SK-N-SH treated with all-trans-retinoic acid at 6 μM for 48 hours (cell line): Measurements from ENCODE around the gene CCDC197.

Experiments
- BACH2 ChIP-seq: fragments of 250-450 bp; sonication (Bioruptor Pico); IDR thresholded peaks from 2 replicates; pipeline ENCODE4 v1.9.0; 2021; ENCODE audit warnings: mild to moderate bottlenecking, borderline replicate concordance
- RARB ChIP-seq: fragments of 250-450 bp; sonication (Bioruptor Pico); IDR thresholded peaks from 2 replicates; pipeline ENCODE4 v1.8.0; 2021; ENCODE audit warnings: mild to moderate bottlenecking, moderate library complexity
- SNAI2 ChIP-seq: fragments of 250-450 bp; sonication (Bioruptor Pico); IDR thresholded peaks from 2 replicates; pipeline ENCODE4 v1.5.0; 2020; ENCODE audit warnings: mild to moderate bottlenecking, moderate library complexity
- TCF4 ChIP-seq: fragments of 250-450 bp; sonication (Bioruptor Pico); IDR thresholded peaks from 2 replicates; pipeline ENCODE4 v1.8.0; 2021; ENCODE audit warnings: mild to moderate bottlenecking, moderate library complexity, borderline replicate concordance
- TSHZ2 ChIP-seq: fragments of 250-450 bp; sonication (Bioruptor Pico); IDR thresholded peaks from 2 replicates; pipeline ENCODE4 v1.5.0; 2020; ENCODE audit warnings: mild to moderate bottlenecking, moderate library complexity
- ZFP3 ChIP-seq: fragments of 250-450 bp; sonication (Bioruptor Pico); IDR thresholded peaks from 2 replicates; pipeline ENCODE4 v1.5.0; 2020; ENCODE audit warnings: mild to moderate bottlenecking, moderate library complexity
- ZNF565 ChIP-seq: fragments of 450-650 bp; formaldehyde crosslinking; conservative IDR thresholded peaks from 2 replicates; pipeline ENCODE4 v1.5.0; 2020; ENCODE audit warnings: low read depth, mild to moderate bottlenecking, moderate library complexity

GRCh38 chr14:93997916-93998870 is 1.1 kb downstream of the CCDC197 start:
- no peak for TF ChIP-seq BACH2 (CRISPR knock-in tag)
- TF ChIP-seq TSHZ2 (CRISPR knock-in tag), result no peak
- no peak for TF ChIP-seq ZNF565
- TF ChIP-seq RARB (CRISPR knock-in tag), result no peak
- no peak for TF ChIP-seq TCF4 (CRISPR knock-in tag)
- no peak for TF ChIP-seq SNAI2 (CRISPR knock-in tag)
- no peak for TF ChIP-seq ZFP3 (CRISPR knock-in tag)
